GM18870 (cell line): Measurements from ENCODE around the gene CCDC50.

Experiments used
- ATAC-seq: cut with Tn5 transposase; IDR thresholded peaks from one replicate; pipeline ENCODE4 v1.9.1; 2021; ENCODE audit warnings: moderate library complexity; ENCODE audit not compliant: unreplicated experiment

The CCDC50 gene

GRCh38 chr3:191316876-191317603 lies 12.2 kb upstream of the CCDC50 start:
- ATAC-seq: no peak

GRCh38 chr3:191320316-191320715 lies 8.9 kb upstream of the CCDC50 start:
- ATAC-seq: no peak

GRCh38 chr3:191321019-191321767 lies 8.0 kb upstream of the CCDC50 start:
- ATAC-seq: no peak

- no peak for ATAC-seq
Measured at GRCh38 chr3:191324936-191325335, 4.3 kb upstream of the CCDC50 start.

- ATAC-seq: no peak
Measured at GRCh38 chr3:191327526-191327925, 1.7 kb upstream of the CCDC50 start.

- ATAC-seq: no peak
Measured at GRCh38 chr3:191328383-191328961, 722 bp upstream of the CCDC50 start.

GRCh38 chr3:191329654-191330529 lies 698 bp downstream of the CCDC50 start, which contains the start of gene UTS2B:
TSS of gene UTS2B (minus strand) at chr3:191330526. CDS start at chr3:191282189, 48,337 bp downstream.
- ATAC-seq: peak; percentile 11

- ATAC-seq: no peak
Measured at GRCh38 chr3:191330530-191331048, 1.4 kb downstream of the CCDC50 start.

- no peak for ATAC-seq
Measured at GRCh38 chr3:191331388-191331787, 2.2 kb downstream of the CCDC50 start.

- ATAC-seq: no peak
Measured at GRCh38 chr3:191333298-191333880, 4.2 kb downstream of the CCDC50 start.

GRCh38 chr3:191334346-191334893 lies 5.2 kb downstream of the CCDC50 start:
- no peak for ATAC-seq

GRCh38 chr3:191336833-191337232 lies 7.6 kb downstream of the CCDC50 start:
- ATAC-seq: no peak

GRCh38 chr3:191338177-191338488 lies 8.9 kb downstream of the CCDC50 start:
- no peak for ATAC-seq

- no peak for ATAC-seq
Measured at GRCh38 chr3:191339316-191339917, 10.2 kb downstream of the CCDC50 start.

- no peak for ATAC-seq
Measured at GRCh38 chr3:191340351-191340750, 11.2 kb downstream of the CCDC50 start.

GRCh38 chr3:191340966-191341365 lies 11.8 kb downstream of the CCDC50 start:
- ATAC-seq: no peak

GRCh38 chr3:191342006-191342405 lies 12.8 kb downstream of the CCDC50 start:
- ATAC-seq: no peak

GRCh38 chr3:191342411-191342810 lies 13.2 kb downstream of the CCDC50 start:
- ATAC-seq: no peak

GRCh38 chr3:191343115-191343514 lies 13.9 kb downstream of the CCDC50 start:
- ATAC-seq: no peak

- ATAC-seq: no peak
Measured at GRCh38 chr3:191343913-191344312, 14.7 kb downstream of the CCDC50 start.
